Ishikawa (cell line): ENCODE results near the gene TSPAN11.

ENCODE experiments used
- CEBPB ChIP-seq: IDR thresholded peaks from 2 replicates; pipeline ENCODE4 v1.6.1; 2012
- CREB1 ChIP-seq: IDR thresholded peaks from 2 replicates; pipeline ENCODE4 v1.6.1; 2012; ENCODE audit warnings: low read depth
- EGR1 ChIP-seq: IDR thresholded peaks from 2 replicates; pipeline ENCODE4 v1.6.1; 2012
- EP300 ChIP-seq: IDR thresholded peaks from 2 replicates; pipeline ENCODE4 v1.6.1; 2012; ENCODE audit warnings: borderline replicate concordance
- MAX ChIP-seq: IDR thresholded peaks from 2 replicates; pipeline ENCODE4 v1.6.1; 2012
- RAD21 ChIP-seq: IDR thresholded peaks from 2 replicates; pipeline ENCODE4 v1.6.1; 2012; ENCODE audit warnings: low read depth
- REST ChIP-seq: IDR thresholded peaks from 2 replicates; pipeline ENCODE4 v1.6.1; 2012; ENCODE audit warnings: low read depth, mild to moderate bottlenecking
- TAF1 ChIP-seq: IDR thresholded peaks from 2 replicates; pipeline ENCODE4 v1.6.1; 2012; ENCODE audit warnings: low read depth, mild to moderate bottlenecking
- TEAD4 ChIP-seq: IDR thresholded peaks from 2 replicates; pipeline ENCODE4 v1.6.1; 2012
- USF1 ChIP-seq: IDR thresholded peaks from 2 replicates; pipeline ENCODE4 v1.6.1; 2012
- YY1 ChIP-seq: IDR thresholded peaks from 2 replicates; pipeline ENCODE4 v1.6.1; 2012; ENCODE audit warnings: low read depth

DNA sequence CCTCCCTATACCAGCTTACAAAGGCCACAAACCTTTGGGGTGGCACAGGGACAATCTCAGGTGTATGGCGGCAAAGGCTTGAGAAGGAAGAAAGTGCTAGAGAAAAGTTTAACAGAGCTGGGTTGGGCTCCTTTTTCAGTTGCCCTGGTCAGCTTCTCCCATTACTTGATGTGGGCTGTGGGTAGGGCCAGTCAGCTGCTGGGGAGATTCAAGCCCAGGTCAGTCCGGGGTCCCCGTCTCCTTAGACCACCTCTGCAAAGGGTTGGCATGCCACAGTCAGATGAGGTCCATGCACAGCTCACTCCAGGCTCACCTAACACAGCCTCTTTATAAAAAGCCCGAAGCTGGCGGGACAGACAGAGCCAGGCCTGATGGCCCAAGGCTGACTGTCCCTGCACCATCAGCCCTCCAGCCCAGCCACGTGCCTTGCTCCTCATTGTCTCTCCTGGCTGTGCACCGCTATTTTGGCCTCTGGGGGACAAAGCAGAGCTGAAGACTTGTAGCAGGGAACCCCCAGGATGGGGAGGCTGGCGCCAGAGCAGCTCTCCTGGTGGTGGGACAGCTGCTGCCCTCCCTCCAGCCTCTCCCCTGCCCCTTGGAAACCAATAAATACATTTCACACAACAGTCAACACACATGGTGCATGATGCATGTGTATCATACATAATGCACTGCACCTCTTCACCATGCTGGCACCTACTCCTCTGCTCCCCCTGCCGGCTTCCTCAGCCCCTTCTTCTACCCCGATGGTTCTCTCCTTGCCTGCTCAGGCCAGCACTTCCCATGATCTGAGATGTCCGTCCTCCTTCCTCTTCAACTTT is 85.4 kb downstream of the TSPAN11 start:
- TF ChIP-seq USF1 (no peak), TAF1 (no peak), EP300 (no peak), YY1 (no peak), MAX (no peak), RAD21 (no peak), EGR1 (no peak), REST (no peak), CREB1 (no peak), CEBPB (no peak), TEAD4 (no peak)
